ENCODE measurements around the gene P2RX3. TPM values are rescaled to one million over a fixed set of nuclear protein-coding genes. Genes with fewer than 3 reads are reported as not detected.

The P2RX3 gene
- total RNA-seq, 1 donor from 2014 or later: 1.6 TPM

DNA sequence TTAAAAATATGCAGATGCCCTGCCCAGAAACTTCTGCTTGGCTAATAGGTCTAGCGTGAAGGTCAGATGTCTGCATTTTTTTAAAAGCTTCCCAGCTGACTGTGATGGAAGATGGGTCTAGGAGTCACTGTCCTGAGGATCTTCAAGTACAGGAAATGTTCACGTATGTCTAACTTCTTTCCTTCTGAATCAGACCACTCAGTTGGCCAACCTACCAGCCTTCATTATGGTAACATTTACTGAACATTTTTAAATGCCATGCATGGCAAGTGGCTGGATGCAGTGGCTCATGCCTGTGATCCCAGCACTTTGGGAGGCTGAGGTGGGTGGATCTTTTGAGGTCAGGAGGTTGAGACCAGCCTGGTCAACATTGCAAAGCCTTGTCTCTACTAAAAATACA lies 53.4 kb downstream of the P2RX3 start:
- Histone ChIP-seq H3K27ac (ENCODE audit: low read depth, low read length) (no peak overlapping the region), H3K4me3 (ENCODE audit: low read length in 3 of 3) (no peak overlapping the region)

GRCh38 chr11:57392066-57392762 lies 54.1 kb downstream of the P2RX3 start:
- no peaks in the 10 kb centered on the region for H3K27me3 ChIP-seq (ENCODE audit: control insufficient read depth in 3 of 3, insufficient read depth in 3 of 3, low read length in 3 of 3)
- H3K36me3 ChIP-seq (ENCODE audit: control insufficient read depth in 3 of 3, insufficient read depth in 3 of 3, low read length in 3 of 3): no peaks in the 10 kb centered on the region
- peaks cover 0 to 6% (median 0%) of the 10 kb centered on the region in 3 donors for H3K4me1 ChIP-seq (ENCODE audit: control insufficient read depth in 3 of 3, insufficient read depth in 3 of 3, low read length in 3 of 3)
- H3K27ac ChIP-seq (ENCODE audit: low read depth, low read length): no peak overlapping the region
- no peaks in the 10 kb centered on the region for H3K9me3 ChIP-seq (ENCODE audit: control insufficient read depth in 3 of 3, low read length in 3 of 3)
- no peak overlapping the region for H3K9ac ChIP-seq (ENCODE audit: low read depth in 1 of 3, low read length in 3 of 3)
- no peak overlapping the region for H3K4me3 ChIP-seq (ENCODE audit: low read length in 3 of 3)

More for the DNA sequence above, 53.4 kb downstream of the P2RX3 start:
- Histone ChIP-seq H3K36me3 (ENCODE audit: control insufficient read depth in 3 of 3, insufficient read depth in 3 of 3, low read length in 3 of 3) (no peaks in the 10 kb centered on the region), H3K9me3 (ENCODE audit: control insufficient read depth in 3 of 3, low read length in 3 of 3) (no peaks in the 10 kb centered on the region), H3K4me1 (ENCODE audit: control insufficient read depth in 3 of 3, insufficient read depth in 3 of 3, low read length in 3 of 3) (peaks cover 2 to 12% (median 6%) of the 10 kb centered on the region in 3 donors), H3K27me3 (ENCODE audit: control insufficient read depth in 3 of 3, insufficient read depth in 3 of 3, low read length in 3 of 3) (no peaks in the 10 kb centered on the region), H3K9ac (ENCODE audit: low read depth in 1 of 3, low read length in 3 of 3) (no peak overlapping the region)

DNA sequence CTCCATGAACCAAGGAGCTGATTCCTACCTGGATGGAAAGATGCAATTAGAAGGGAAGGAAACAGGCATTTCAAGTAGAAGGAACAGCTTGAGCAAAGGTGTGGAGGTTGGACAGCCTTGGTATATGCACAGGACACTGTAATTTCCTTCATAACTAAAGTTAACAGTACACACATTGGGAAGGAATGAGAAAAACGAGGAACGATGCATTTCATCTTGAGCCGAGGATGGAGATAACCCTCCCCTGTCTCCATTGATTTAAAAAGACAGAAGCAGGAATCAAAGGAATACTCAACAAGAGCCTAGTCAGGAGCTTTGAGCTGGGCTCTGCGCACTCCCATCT lies 54.6 kb downstream of the P2RX3 start:
- Histone ChIP-seq H3K27me3 (ENCODE audit: control insufficient read depth in 3 of 3, insufficient read depth in 3 of 3, low read length in 3 of 3) (no peaks in the 10 kb centered on the region), H3K4me1 (ENCODE audit: control insufficient read depth in 3 of 3, insufficient read depth in 3 of 3, low read length in 3 of 3) (peaks cover 0 to under 1% (median 0%) of the 10 kb centered on the region in 3 donors), H3K36me3 (ENCODE audit: control insufficient read depth in 3 of 3, insufficient read depth in 3 of 3, low read length in 3 of 3) (no peaks in the 10 kb centered on the region), H3K9ac (ENCODE audit: low read depth in 1 of 3, low read length in 3 of 3) (no peak overlapping the region), H3K9me3 (ENCODE audit: control insufficient read depth in 3 of 3, low read length in 3 of 3) (no peaks in the 10 kb centered on the region), H3K27ac (ENCODE audit: low read depth, low read length) (no peak overlapping the region), H3K4me3 (ENCODE audit: low read length in 3 of 3) (no peak overlapping the region)

- H3K36me3 ChIP-seq (ENCODE audit: control insufficient read depth in 3 of 3, insufficient read depth in 3 of 3, low read length in 3 of 3): peaks cover 0 to 2% (median 0%) of the 10 kb centered on the region in 3 donors
- no peaks in the 10 kb centered on the region for H3K4me1 ChIP-seq (ENCODE audit: control insufficient read depth in 3 of 3, insufficient read depth in 3 of 3, low read length in 3 of 3)
Observed at GRCh38 chr11:57394203-57394965, 56.2 kb downstream of the P2RX3 start.

GRCh38 chr11:57395905-57396623 lies 57.9 kb downstream of the P2RX3 start:
- Histone ChIP-seq H3K9me3 (ENCODE audit: control insufficient read depth in 3 of 3, low read length in 3 of 3) (no peaks in the 10 kb centered on the region), H3K27me3 (ENCODE audit: control insufficient read depth in 3 of 3, insufficient read depth in 3 of 3, low read length in 3 of 3) (peaks cover 0 to 3% (median 0%) of the 10 kb centered on the region in 3 donors), H3K4me3 (ENCODE audit: low read length in 3 of 3) (no peak overlapping the region), H3K9ac (ENCODE audit: low read depth in 1 of 3, low read length in 3 of 3) (no peak overlapping the region), H3K27ac (ENCODE audit: low read depth, low read length) (no peak overlapping the region), H3K4me1 (ENCODE audit: control insufficient read depth in 3 of 3, insufficient read depth in 3 of 3, low read length in 3 of 3) (no peaks in the 10 kb centered on the region), H3K36me3 (ENCODE audit: control insufficient read depth in 3 of 3, insufficient read depth in 3 of 3, low read length in 3 of 3) (peaks cover 0 to 2% (median 0%) of the 10 kb centered on the region in 3 donors)

More at GRCh38 chr11:57394203-57394965, 56.2 kb downstream of the P2RX3 start:
- Histone ChIP-seq H3K27me3 (ENCODE audit: control insufficient read depth in 3 of 3, insufficient read depth in 3 of 3, low read length in 3 of 3) (peaks cover 0 to 3% (median 0%) of the 10 kb centered on the region in 3 donors), H3K4me3 (ENCODE audit: low read length in 3 of 3) (no peak overlapping the region), H3K9ac (ENCODE audit: low read depth in 1 of 3, low read length in 3 of 3) (no peak overlapping the region), H3K27ac (ENCODE audit: low read depth, low read length) (no peak overlapping the region), H3K9me3 (ENCODE audit: control insufficient read depth in 3 of 3, low read length in 3 of 3) (no peaks in the 10 kb centered on the region)

GRCh38 chr11:57396744-57397143 lies 58.6 kb downstream of the P2RX3 start:
- no peak overlapping the region for H3K27ac ChIP-seq (ENCODE audit: low read depth, low read length)
- peaks cover 0 to 8% (median 3%) of the 10 kb centered on the region in 3 donors for H3K27me3 ChIP-seq (ENCODE audit: control insufficient read depth in 3 of 3, insufficient read depth in 3 of 3, low read length in 3 of 3)
- no peaks in the 10 kb centered on the region for H3K9me3 ChIP-seq (ENCODE audit: control insufficient read depth in 3 of 3, low read length in 3 of 3)
- no peak overlapping the region for H3K4me3 ChIP-seq (ENCODE audit: low read length in 3 of 3)
- no peak overlapping the region for H3K9ac ChIP-seq (ENCODE audit: low read depth in 1 of 3, low read length in 3 of 3)
- peaks cover 0 to 2% (median 0%) of the 10 kb centered on the region in 3 donors for H3K36me3 ChIP-seq (ENCODE audit: control insufficient read depth in 3 of 3, insufficient read depth in 3 of 3, low read length in 3 of 3)
- H3K4me1 ChIP-seq (ENCODE audit: control insufficient read depth in 3 of 3, insufficient read depth in 3 of 3, low read length in 3 of 3): no peaks in the 10 kb centered on the region

DNA sequence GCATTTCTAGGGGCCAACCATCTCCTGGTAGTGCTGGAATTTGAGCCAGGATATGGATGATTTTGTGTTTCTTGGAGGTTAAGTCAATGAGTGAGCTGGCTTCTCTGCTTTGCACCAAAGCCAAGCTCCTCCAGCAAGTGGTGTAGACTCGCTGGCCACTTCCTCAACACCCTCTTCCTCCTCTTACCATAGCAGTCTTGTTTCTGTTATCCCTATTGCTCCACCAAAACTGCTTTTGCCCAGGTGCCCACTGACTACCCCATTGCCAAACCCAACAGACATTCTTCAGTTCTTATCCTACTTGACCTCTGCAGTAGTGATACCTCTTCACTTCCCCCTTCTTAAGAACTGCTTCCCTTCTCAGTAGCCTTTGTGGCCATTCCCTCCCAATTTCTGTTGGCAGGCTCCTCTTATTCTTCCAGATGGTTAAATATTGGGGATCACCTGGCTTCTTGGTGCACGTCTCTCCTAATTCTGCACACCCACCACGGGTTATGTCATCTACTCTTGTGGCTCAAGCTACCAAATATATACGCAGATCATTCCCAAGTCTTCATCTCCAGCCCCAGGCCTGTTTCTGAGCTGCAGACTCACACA lies 59.3 kb downstream of the P2RX3 start:
- no peak overlapping the region for H3K27ac ChIP-seq (ENCODE audit: low read depth, low read length)
- peaks cover 0 to 2% (median 0%) of the 10 kb centered on the region in 3 donors for H3K36me3 ChIP-seq (ENCODE audit: control insufficient read depth in 3 of 3, insufficient read depth in 3 of 3, low read length in 3 of 3)
- H3K4me1 ChIP-seq (ENCODE audit: control insufficient read depth in 3 of 3, insufficient read depth in 3 of 3, low read length in 3 of 3): no peaks in the 10 kb centered on the region
- H3K27me3 ChIP-seq (ENCODE audit: control insufficient read depth in 3 of 3, insufficient read depth in 3 of 3, low read length in 3 of 3): peaks cover 0 to 8% (median 3%) of the 10 kb centered on the region in 3 donors
- no peak overlapping the region for H3K9ac ChIP-seq (ENCODE audit: low read depth in 1 of 3, low read length in 3 of 3)
- H3K9me3 ChIP-seq (ENCODE audit: control insufficient read depth in 3 of 3, low read length in 3 of 3): no peaks in the 10 kb centered on the region
- H3K4me3 ChIP-seq (ENCODE audit: low read length in 3 of 3): no peak overlapping the region

- H3K9me3 ChIP-seq (ENCODE audit: control insufficient read depth in 3 of 3, low read length in 3 of 3): no peaks in the 10 kb centered on the region
- H3K4me1 ChIP-seq (ENCODE audit: control insufficient read depth in 3 of 3, insufficient read depth in 3 of 3, low read length in 3 of 3): no peaks in the 10 kb centered on the region
- H3K4me3 ChIP-seq (ENCODE audit: low read length in 3 of 3): no peak overlapping the region
- H3K9ac ChIP-seq (ENCODE audit: low read depth in 1 of 3, low read length in 3 of 3): no peak overlapping the region
- H3K36me3 ChIP-seq (ENCODE audit: control insufficient read depth in 3 of 3, insufficient read depth in 3 of 3, low read length in 3 of 3): peaks cover 0 to 2% (median 2%) of the 10 kb centered on the region in 3 donors
- H3K27ac ChIP-seq (ENCODE audit: low read depth, low read length): no peak overlapping the region
- H3K27me3 ChIP-seq (ENCODE audit: control insufficient read depth in 3 of 3, insufficient read depth in 3 of 3, low read length in 3 of 3): peaks cover 0 to 8% (median 3%) of the 10 kb centered on the region in 3 donors
Observed at GRCh38 chr11:57399221-57399620, 61.1 kb downstream of the P2RX3 start.

- Histone ChIP-seq H3K27ac (ENCODE audit: low read depth, low read length) (no peak overlapping the region), H3K36me3 (ENCODE audit: control insufficient read depth in 3 of 3, insufficient read depth in 3 of 3, low read length in 3 of 3) (peaks cover 0 to 2% (median 2%) of the 10 kb centered on the region in 3 donors), H3K27me3 (ENCODE audit: control insufficient read depth in 3 of 3, insufficient read depth in 3 of 3, low read length in 3 of 3) (peaks cover 0 to 8% (median 3%) of the 10 kb centered on the region in 3 donors), H3K4me1 (ENCODE audit: control insufficient read depth in 3 of 3, insufficient read depth in 3 of 3, low read length in 3 of 3) (peaks cover 0 to 4% (median under 1%) of the 10 kb centered on the region in 3 donors), H3K9ac (ENCODE audit: low read depth in 1 of 3, low read length in 3 of 3) (no peak overlapping the region), H3K9me3 (ENCODE audit: control insufficient read depth in 3 of 3, low read length in 3 of 3) (no peaks in the 10 kb centered on the region), H3K4me3 (ENCODE audit: low read length in 3 of 3) (no peak overlapping the region)
Observed at GRCh38 chr11:57399972-57400578, 61.9 kb downstream of the P2RX3 start.
